ENCODE data around the gene EPX.

Gene EPX

GRCh38 chr17:58248955-58249269, 56.4 kb downstream of the EPX start:
- Histone ChIP-seq H3K36me3 (ENCODE audit: control insufficient read depth in 2 of 2, insufficient read depth in 1 of 2, low read length in 2 of 2) (no peaks in the 10 kb centered on the region), H3K4me1 (ENCODE audit: control insufficient read depth, insufficient read depth, low read length) (no peaks in the 10 kb centered on the region), H3K4me3 (ENCODE audit: low read depth, low read length) (no peak overlapping the region), H3K27ac (ENCODE audit: extremely low read depth, low read depth, low read length) (no peak overlapping the region), H3K9me3 (ENCODE audit: control insufficient read depth, insufficient read depth, low read depth, low read length) (no peaks in the 10 kb centered on the region)
- TF ChIP-seq ZBTB6 (tag by site-specific recombination; IDR thresholded peaks at IDR 0.05): no peak
- CTCF ChIA-PET: interaction anchor here (0.7 to 4.2 kb wide), 11 partner anchors 10 to 211 kb away, joined by 3 to 32 read pairs (median 8); partner anchors contain the start of genes LPO and MKS1
- POLR2A ChIA-PET: interaction anchor here (0.9 kb wide), 1 partner anchor 409 kb away, joined by 4 read pairs; no protein-coding TSS in a partner anchor

- Histone ChIP-seq H3K36me3 (ENCODE audit: control insufficient read depth in 2 of 2, insufficient read depth in 1 of 2, low read length in 2 of 2) (no peaks in the 10 kb centered on the region), H3K9me3 (ENCODE audit: control insufficient read depth, insufficient read depth, low read depth, low read length) (no peaks in the 10 kb centered on the region), H3K4me3 (ENCODE audit: low read depth, low read length) (peak overlapping the region; percentile 32), H3K4me1 (ENCODE audit: control insufficient read depth, insufficient read depth, low read length) (no peaks in the 10 kb centered on the region), H3K27ac (ENCODE audit: extremely low read depth, low read depth, low read length) (no peak overlapping the region; the same call in 1 of the 2 replicates)
- POLR2A ChIA-PET: interaction anchor here (0.9 to 1.3 kb wide), 2 partner anchors 168 to 409 kb away, joined by 3 to 4 read pairs; partner anchors contain the start of gene RNF43
- CTCF ChIA-PET: interaction anchor here (0.7 to 4.2 kb wide), 27 partner anchors 8 to 281 kb away, joined by 3 to 32 read pairs (median 4); partner anchors contain the start of genes LPO and MKS1
- no peak for TF ChIP-seq ZNF514 (tag by site-specific recombination; IDR thresholded peaks at IDR 0.05)
- no peak for TF ChIP-seq ZNF548 (tag by site-specific recombination; IDR thresholded peaks at IDR 0.05)
- no peak for TF ChIP-seq ZNF776 (tag by site-specific recombination; IDR thresholded peaks at IDR 0.05; ENCODE audit: borderline replicate concordance)
- no peak; the same call in 1 of the 2 replicates for TF ChIP-seq GLIS2 (tag by site-specific recombination; IDR thresholded peaks at IDR 0.05)
- no peak for TF ChIP-seq ZNF76 (tag by site-specific recombination; IDR thresholded peaks at IDR 0.05; ENCODE audit: borderline replicate concordance, low read depth)
- TF ChIP-seq ZNF416 (tag by site-specific recombination; IDR thresholded peaks at IDR 0.05): no peak
- no peak for TF ChIP-seq ZNF423 (tag by site-specific recombination; IDR thresholded peaks at IDR 0.05)
- TF ChIP-seq ZNF670 (tag by site-specific recombination; IDR thresholded peaks at IDR 0.05; ENCODE audit: low read depth): no peak
- no peak for TF ChIP-seq HIC1 (tag by site-specific recombination; IDR thresholded peaks at IDR 0.05)
- TF ChIP-seq KLF17 (tag by site-specific recombination; IDR thresholded peaks at IDR 0.05): 0 out of 2 replicates have a peak, but pooled peaks have one; percentile 32
- no peak for TF ChIP-seq ZNF621 (tag by site-specific recombination; IDR thresholded peaks at IDR 0.05)
- TF ChIP-seq ZEB2 (tag by site-specific recombination; IDR thresholded peaks at IDR 0.05): peak; percentile 56; the same call in 1 of the 2 replicates
- TF ChIP-seq, protein P1, sequence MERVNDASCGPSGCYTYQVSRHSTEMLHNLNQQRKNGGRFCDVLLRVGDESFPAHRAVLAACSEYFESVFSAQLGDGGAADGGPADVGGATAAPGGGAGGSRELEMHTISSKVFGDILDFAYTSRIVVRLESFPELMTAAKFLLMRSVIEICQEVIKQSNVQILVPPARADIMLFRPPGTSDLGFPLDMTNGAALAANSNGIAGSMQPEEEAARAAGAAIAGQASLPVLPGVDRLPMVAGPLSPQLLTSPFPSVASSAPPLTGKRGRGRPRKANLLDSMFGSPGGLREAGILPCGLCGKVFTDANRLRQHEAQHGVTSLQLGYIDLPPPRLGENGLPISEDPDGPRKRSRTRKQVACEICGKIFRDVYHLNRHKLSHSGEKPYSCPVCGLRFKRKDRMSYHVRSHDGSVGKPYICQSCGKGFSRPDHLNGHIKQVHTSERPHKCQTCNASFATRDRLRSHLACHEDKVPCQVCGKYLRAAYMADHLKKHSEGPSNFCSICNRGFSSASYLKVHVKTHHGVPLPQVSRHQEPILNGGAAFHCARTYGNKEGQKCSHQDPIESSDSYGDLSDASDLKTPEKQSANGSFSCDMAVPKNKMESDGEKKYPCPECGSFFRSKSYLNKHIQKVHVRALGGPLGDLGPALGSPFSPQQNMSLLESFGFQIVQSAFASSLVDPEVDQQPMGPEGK (tag by site-specific recombination; IDR thresholded peaks at IDR 0.05): peak; percentile 81
- no peak for TF ChIP-seq ELK4 (IDR thresholded peaks at IDR 0.05; ENCODE audit: borderline replicate concordance, low read depth, low read length)
- TF ChIP-seq ZXDB (tag by site-specific recombination; IDR thresholded peaks at IDR 0.05): peak; percentile 82
- TF ChIP-seq, protein P2, sequence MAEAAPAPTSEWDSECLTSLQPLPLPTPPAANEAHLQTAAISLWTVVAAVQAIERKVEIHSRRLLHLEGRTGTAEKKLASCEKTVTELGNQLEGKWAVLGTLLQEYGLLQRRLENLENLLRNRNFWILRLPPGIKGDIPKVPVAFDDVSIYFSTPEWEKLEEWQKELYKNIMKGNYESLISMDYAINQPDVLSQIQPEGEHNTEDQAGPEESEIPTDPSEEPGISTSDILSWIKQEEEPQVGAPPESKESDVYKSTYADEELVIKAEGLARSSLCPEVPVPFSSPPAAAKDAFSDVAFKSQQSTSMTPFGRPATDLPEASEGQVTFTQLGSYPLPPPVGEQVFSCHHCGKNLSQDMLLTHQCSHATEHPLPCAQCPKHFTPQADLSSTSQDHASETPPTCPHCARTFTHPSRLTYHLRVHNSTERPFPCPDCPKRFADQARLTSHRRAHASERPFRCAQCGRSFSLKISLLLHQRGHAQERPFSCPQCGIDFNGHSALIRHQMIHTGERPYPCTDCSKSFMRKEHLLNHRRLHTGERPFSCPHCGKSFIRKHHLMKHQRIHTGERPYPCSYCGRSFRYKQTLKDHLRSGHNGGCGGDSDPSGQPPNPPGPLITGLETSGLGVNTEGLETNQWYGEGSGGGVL (tag by site-specific recombination; IDR thresholded peaks at IDR 0.05): peak; percentile 70
- peak; percentile 56 for TF ChIP-seq ZNF654 (tag by site-specific recombination; IDR thresholded peaks at IDR 0.05; ENCODE audit: low read depth)
- peak; percentile 54 for TF ChIP-seq SETDB1 (IDR thresholded peaks at IDR 0.05; ENCODE audit: insufficient read length, low read length)
- TF ChIP-seq ZNF626 (tag by site-specific recombination; IDR thresholded peaks at IDR 0.05): no peak
- TF ChIP-seq, protein P3, sequence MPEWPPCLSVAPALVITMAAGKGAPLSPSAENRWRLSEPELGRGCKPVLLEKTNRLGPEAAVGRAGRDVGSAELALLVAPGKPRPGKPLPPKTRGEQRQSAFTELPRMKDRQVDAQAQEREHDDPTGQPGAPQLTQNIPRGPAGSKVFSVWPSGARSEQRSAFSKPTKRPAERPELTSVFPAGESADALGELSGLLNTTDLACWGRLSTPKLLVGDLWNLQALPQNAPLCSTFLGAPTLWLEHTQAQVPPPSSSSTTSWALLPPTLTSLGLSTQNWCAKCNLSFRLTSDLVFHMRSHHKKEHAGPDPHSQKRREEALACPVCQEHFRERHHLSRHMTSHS (tag by site-specific recombination; IDR thresholded peaks at IDR 0.05): no peak
- TF ChIP-seq ZFP37 (tag by site-specific recombination; IDR thresholded peaks at IDR 0.05): 0 out of 2 replicates have a peak, but pooled peaks have one; percentile 28
Observed at GRCh38 chr17:58249270-58250133, 57.0 kb downstream of the EPX start.
